Measurements from ENCODE around the gene HEATR1. TPM values are rescaled to one million over a fixed set of nuclear protein-coding genes. Genes with fewer than 3 reads are reported as not detected.
"Not testable (repeated sequence)": the region's sequence is repeated elsewhere in the genome, so short reads cannot be mapped to it uniquely, and the experiment has no call there.

The HEATR1 gene
- polyA plus RNA-seq, 12 donors, result 15.8 to 27.9 (median 20.8) TPM; not detected in 1

GRCh38 chr1:236590553-236591150 lies 13.7 kb downstream of the HEATR1 start:
- DNase-seq, result no peak

GRCh38 chr1:236589531-236589930 lies 14.8 kb downstream of the HEATR1 start:
- DNase-seq, result no peak

DNA sequence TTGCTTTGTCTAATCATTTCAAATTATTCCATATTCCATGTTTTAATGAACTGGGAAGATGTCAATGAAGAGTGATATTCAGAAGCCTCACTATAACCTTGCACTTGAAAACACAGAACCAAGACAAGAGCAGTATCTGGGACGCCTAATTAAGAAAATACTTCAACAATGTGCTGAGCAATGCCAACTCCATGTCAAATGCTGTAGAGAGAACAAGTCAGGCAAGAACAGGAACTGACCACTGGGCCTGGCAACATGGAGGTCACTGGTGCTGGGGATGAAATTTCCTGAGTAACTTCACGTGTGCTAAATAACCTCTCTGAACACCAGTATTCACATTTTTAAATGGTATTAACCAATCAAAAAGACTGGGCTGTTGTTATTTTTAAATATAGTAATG lies 22.8 kb downstream of the HEATR1 start:
- DNase-seq, result no peak

GRCh38 chr1:236580404-236580803 lies 23.9 kb downstream of the HEATR1 start:
- not testable (repeated sequence) for DNase-seq

DNA sequence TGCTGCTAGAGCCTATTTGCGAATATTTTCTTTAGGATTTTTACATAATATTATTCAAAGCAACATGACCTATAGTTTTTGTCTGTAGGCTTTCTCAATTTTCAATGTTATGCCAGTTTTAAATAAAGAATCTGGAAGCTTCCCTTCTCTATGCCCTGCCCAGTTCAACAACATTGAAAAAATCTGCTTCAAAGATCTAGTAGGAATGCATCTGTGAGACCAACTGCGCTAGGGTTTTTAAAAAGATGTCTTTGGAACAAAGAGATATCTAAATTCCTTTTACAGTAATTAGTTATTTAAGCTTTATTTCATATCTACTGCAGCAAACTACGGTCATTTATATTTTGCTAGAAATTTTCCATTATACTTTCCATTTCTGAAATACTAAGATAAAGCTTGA lies 25.7 kb downstream of the HEATR1 start:
- no peak for DNase-seq

DNA sequence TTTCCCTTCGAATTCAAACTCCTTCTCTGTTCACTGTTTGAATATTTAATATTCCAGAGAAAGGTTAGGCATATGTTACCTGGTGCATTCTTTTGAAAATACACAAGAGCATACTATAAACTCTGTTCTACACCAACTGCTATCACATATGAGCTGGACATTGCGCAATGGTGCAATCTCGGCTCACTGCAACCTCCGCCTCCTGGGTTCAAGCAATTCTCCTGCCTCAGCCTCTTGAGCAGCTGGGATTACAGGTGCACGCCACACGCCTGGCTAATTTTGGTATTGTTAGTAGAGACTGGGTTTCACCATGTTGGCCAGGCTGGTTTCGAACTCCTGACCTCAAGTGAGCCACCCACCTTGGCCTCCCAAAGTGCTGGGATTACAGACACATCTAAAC lies 27.3 kb downstream of the HEATR1 start:
- not testable (repeated sequence) for DNase-seq

DNA sequence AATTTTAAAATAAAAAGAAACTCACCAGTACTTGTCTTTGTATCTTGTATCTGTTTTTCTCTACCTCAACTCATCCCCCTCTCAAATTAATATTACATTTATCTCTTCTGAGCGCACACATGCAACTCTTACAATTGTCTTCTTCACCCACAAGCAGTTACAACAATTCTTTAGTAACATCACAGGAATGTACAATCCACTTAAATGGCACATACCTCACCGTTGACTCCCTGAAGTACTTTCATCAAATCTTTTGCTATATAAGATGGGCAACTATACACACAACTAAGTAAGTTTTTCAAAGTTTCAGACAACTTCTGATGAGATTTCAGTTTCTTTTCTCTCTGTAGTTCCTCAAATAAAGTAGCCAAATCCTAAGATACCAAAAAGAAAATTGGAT lies 28.3 kb downstream of the HEATR1 start:
- DNase-seq, result no peak

- DNase-seq, result no peak
Observed at GRCh38 chr1:236575523-236575922, 28.8 kb downstream of the HEATR1 start.

DNA sequence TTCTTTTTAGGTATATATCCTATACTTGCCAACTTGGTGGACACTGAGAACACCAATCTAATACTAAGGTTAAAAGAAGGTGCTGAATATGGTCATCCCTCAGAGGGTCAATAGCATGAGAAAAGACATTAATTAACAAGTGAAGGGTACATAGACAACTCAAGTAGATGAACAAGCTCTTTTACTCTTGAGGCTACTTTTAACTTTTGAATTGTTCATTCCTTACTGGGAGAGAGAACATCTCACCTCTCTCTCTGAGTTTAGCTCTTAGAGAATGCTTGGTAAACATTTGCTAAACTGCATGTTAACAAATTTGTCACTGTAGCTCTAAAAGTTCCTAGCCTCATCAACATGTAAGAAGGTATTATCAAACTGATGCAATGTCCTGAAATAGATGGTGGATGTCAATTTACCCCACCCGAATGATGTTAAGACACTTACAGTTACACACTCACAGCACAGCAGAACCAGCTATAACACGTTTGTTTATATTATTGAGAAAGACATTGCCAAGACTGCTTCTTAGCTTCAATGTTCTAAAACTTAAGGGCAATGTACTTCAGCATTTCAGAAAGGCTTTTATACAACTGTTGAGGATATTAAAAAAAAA lies 35.9 kb downstream of the HEATR1 start:
- no peak for DNase-seq

GRCh38 chr1:236565530-236565929 lies 38.8 kb downstream of the HEATR1 start:
- no peak for DNase-seq

- no peak for DNase-seq
Observed at GRCh38 chr1:236561976-236562375, 42.3 kb downstream of the HEATR1 start.

GRCh38 chr1:236560213-236560771 lies 44.0 kb downstream of the HEATR1 start:
- DNase-seq, result no peak

DNA sequence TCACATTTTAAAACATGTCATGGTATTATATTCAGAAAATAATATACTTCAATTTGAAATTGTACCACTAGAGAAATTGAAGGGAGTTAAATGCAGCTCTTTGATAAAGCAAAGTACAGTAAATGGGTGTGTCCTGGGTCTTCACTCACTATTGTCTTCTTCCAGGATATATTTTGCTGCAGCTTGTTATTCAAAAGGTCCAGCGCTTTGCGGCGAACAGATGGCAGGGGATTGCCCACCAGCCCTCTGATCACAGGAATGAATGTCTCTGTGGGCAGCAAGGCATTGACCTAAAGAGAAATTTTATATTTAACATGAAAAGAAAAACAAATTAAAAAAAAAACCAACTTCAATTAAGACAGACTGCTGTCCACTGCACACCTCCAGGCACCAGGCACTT lies 45.5 kb downstream of the HEATR1 start:
- no peak for DNase-seq

DNA sequence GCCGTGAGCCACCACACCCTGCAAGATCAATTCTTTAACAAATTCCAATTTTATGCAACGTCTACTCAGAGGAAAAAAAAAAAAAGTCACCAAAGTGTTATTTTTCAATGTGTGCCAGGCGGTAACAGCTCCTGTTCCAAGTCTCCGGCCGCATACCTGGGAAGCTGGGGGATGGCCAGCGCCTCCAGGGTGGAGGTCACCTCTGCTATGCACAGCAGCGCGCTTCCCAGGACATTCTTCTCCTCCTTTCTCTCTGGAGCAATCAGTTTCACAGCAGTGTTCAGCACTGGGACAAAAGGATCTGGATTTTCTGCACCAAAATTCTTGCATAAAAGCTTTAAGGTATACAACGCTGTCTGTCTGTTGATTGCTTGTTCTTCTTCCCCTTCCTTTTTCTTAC lies 46.2 kb downstream of the HEATR1 start:
- DNase-seq, result no peak

- DNase-seq, result no peak
Observed at GRCh38 chr1:236556606-236557005, 47.7 kb downstream of the HEATR1 start.

- DNase-seq, result no peak
Observed at GRCh38 chr1:236553370-236553769, 50.9 kb downstream of the HEATR1 start.

DNA sequence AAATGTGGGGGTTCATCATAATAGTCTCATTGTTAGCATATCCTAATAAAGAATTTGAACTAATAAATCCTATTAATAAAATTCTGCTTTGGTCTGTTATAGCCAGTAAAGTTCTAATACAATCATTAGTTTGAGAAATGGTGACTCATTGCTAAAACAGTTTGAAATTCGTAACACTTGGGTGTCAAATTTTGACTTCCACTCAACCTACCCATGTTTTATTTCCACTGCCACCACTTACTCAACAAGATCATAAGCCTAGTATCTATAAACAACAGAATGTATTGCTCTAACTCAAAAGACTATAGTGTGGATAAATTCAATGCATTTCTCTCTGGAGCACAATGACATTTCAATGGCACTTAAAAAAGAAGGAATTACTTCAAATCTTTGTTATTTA lies 51.4 kb downstream of the HEATR1 start:
- DNase-seq, result no peak

DNA sequence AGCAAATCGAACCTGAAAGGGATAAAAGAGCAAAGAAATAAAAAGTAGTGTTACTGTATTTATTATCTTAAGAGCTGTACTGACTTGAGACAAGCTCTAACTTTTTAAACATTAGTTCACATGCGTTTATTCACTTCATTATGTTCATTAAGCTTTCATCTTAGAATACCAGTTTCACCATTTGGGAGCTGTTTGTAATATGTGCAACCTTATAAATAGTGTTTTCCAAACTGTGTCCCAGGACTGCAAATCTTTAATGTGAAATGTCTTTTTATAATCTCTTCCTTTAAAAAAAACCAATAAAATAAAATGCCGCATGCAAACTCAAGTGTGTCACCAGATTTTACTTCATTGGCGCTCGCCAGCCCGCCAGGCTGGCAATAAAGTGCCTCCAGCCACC lies 52.2 kb downstream of the HEATR1 start:
- DNase-seq, result no peak

GRCh38 chr1:236550961-236551851 lies 53.1 kb downstream of the HEATR1 start:
- no peak for DNase-seq

- DNase-seq, result no peak
Observed at GRCh38 chr1:236548452-236548851, 55.9 kb downstream of the HEATR1 start.

DNA sequence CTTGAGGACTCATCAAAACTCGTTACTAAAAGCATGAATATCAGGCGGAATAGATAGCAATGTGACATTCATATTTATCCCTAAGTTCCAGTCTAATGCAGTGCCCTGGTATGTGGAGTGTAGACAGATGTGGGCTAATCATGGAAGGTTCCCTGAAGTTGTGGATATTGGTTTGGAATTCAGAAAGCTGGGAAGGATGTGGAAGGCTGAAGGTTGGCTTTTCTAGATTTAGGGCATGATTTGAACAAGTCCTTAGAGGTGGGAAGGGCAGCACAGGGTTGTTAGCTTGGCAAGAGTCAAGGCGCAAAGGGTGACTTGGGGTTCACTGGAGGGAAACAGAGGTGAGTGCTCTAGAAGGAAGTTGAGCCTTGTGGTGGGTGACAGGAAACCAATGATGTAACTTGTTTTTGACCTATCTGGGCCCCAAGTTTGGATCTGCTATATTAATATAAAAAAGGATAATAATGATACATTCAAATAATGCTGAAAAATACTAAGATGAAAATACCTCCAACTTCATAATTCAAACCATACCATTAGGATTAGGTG lies 58.6 kb downstream of the HEATR1 start:
- no peak for DNase-seq

- no peak for DNase-seq
Observed at GRCh38 chr1:236543065-236543669, 61.1 kb downstream of the HEATR1 start.
